Mesenchymal stem cell (in vitro differentiated cells and primary cell): ENCODE measurements around the gene DMBT1.
A peak's percentile ranks its signal among the peaks of the same experiment; 100 is the strongest.

ENCODE experiments used
- DNase-seq: peaks from one replicate; pipeline ENCODE4 v3.0.0-alpha.2; 2013
- H2AFZ ChIP-seq: one replicate; pipeline ENCODE4 v1.6.1; 2013; ENCODE audit warnings: low read depth, mild to moderate bottlenecking, control low read depth, inconsistent platforms, low read length, moderate library complexity
- H2AK5ac ChIP-seq: 2 replicates; pipeline ENCODE4 v1.6.1; 2013; ENCODE audit warnings: low read length, moderate library complexity, mild to moderate bottlenecking, inconsistent platforms; ENCODE audit not compliant: severe bottlenecking
- H2BK120ac ChIP-seq: one replicate; pipeline ENCODE4 v1.6.1; 2013; ENCODE audit warnings: low read depth, mild to moderate bottlenecking, inconsistent platforms, low read length, moderate library complexity
- H2BK12ac ChIP-seq, 2 experiments: one replicate each; pipeline ENCODE4 v1.6.1; 2013; ENCODE audit warnings: inconsistent platforms in 2 of 2, low read length in 2 of 2, mild to moderate bottlenecking in 2 of 2, moderate library complexity in 2 of 2, control low read depth in 1 of 2
- H2BK15ac ChIP-seq: one replicate; pipeline ENCODE4 v1.6.1; 2013; ENCODE audit warnings: mild to moderate bottlenecking, low read depth, inconsistent platforms; ENCODE audit not compliant: poor library complexity, severe bottlenecking
- H2BK5ac ChIP-seq: 2 replicates; pipeline ENCODE4 v1.6.1; 2013; ENCODE audit warnings: low read depth, mild to moderate bottlenecking, low read length, control low read depth, inconsistent platforms; ENCODE audit not compliant: poor library complexity, severe bottlenecking
- H3K14ac ChIP-seq, 2 experiments: one replicate each; pipeline ENCODE4 v1.6.1; 2013; ENCODE audit warnings: inconsistent platforms in 2 of 2, low read length in 2 of 2, control low read depth in 1 of 2, mild to moderate bottlenecking in 1 of 2, moderate library complexity in 1 of 2
- H3K18ac ChIP-seq, 2 experiments: one replicate each; pipeline ENCODE4 v1.6.1; 2013; ENCODE audit warnings: inconsistent platforms in 2 of 2, low read length in 2 of 2, control low read depth in 1 of 2, low read depth in 1 of 2, mild to moderate bottlenecking in 1 of 2
- H3K23ac ChIP-seq, 2 experiments: one replicate each; pipeline ENCODE4 v1.6.1; 2013; ENCODE audit warnings: inconsistent platforms in 2 of 2, low read length in 2 of 2, mild to moderate bottlenecking in 2 of 2, moderate library complexity in 2 of 2, control low read depth in 1 of 2
- H3K27ac ChIP-seq: 2 replicates; pipeline ENCODE4 v1.5.1; 2013; ENCODE audit warnings: mild to moderate bottlenecking, moderate library complexity, low read length, control low read depth, inconsistent platforms; ENCODE audit not compliant: poor library complexity, severe bottlenecking
- H3K27me3 ChIP-seq, 2 experiments: 2 replicates each; pipeline versions ENCODE4 v1.6.1 to v1.7.0; 2013; ENCODE audit warnings: low read length in 2 of 2, mild to moderate bottlenecking in 2 of 2, moderate library complexity in 2 of 2, control low read depth in 1 of 2, inconsistent platforms in 1 of 2; ENCODE audit not compliant: control insufficient read depth in 1 of 2, insufficient read depth in 1 of 2
- H3K36me3 ChIP-seq, 2 experiments: 2 replicates each; pipeline versions ENCODE4 v1.6.1 to v1.7.0; 2013; ENCODE audit warnings: low read length in 2 of 2, control low read depth in 1 of 2, inconsistent platforms in 1 of 2, low read depth in 1 of 2, mild to moderate bottlenecking in 1 of 2; ENCODE audit not compliant: insufficient read depth in 2 of 2, control insufficient read depth in 1 of 2
- H3K4ac ChIP-seq, 2 experiments: one replicate each; pipeline ENCODE4 v1.6.1; 2013; ENCODE audit warnings: inconsistent platforms in 2 of 2, low read length in 2 of 2, mild to moderate bottlenecking in 2 of 2, moderate library complexity in 2 of 2, control low read depth in 1 of 2, low read depth in 1 of 2
- H3K4me1 ChIP-seq: 2 replicates; pipeline ENCODE4 v1.6.1; 2013; ENCODE audit warnings: low read depth, low read length, control low read depth; ENCODE audit not compliant: control insufficient read depth, insufficient read depth
- H3K4me2 ChIP-seq: 2 replicates; pipeline ENCODE4 v1.6.1; 2013; ENCODE audit warnings: low read length, mild to moderate bottlenecking, inconsistent platforms; ENCODE audit not compliant: poor library complexity, severe bottlenecking
- H3K4me3 ChIP-seq, 2 experiments: 2 replicates each; pipeline versions ENCODE4 v1.5.1 to v1.7.0; 2013; ENCODE audit warnings: low read length in 2 of 2, mild to moderate bottlenecking in 2 of 2, control low read depth in 1 of 2, low read depth in 1 of 2; ENCODE audit not compliant: insufficient read depth in 1 of 2
- H3K79me1 ChIP-seq: replicated peaks from 2 replicates; pipeline ENCODE4 v1.6.1; 2013; ENCODE audit warnings: mild to moderate bottlenecking, control low read depth, low read length, inconsistent platforms; ENCODE audit not compliant: poor library complexity, severe bottlenecking
- H3K9ac ChIP-seq: 2 replicates; pipeline ENCODE4 v1.7.0; 2013; ENCODE audit warnings: mild to moderate bottlenecking, low read length, moderate library complexity
- H3K9me3 ChIP-seq: 2 replicates; pipeline ENCODE4 v1.7.0; 2013; ENCODE audit warnings: mild to moderate bottlenecking, low read length; ENCODE audit not compliant: control insufficient read depth
- H4K8ac ChIP-seq: one replicate; pipeline ENCODE4 v1.6.1; 2013; ENCODE audit warnings: inconsistent platforms, mild to moderate bottlenecking, low read length, moderate library complexity
- H4K91ac ChIP-seq: one replicate; pipeline ENCODE4 v1.6.1; 2013; ENCODE audit warnings: mild to moderate bottlenecking, low read length, inconsistent platforms
- WGBS: methylation state at CpG from one replicate; pipeline ENCODE4 v1.1.7; 2013; ENCODE audit warnings: mixed read lengths; 5-methylcytosine and 5-hydroxymethylcytosine counted together

Gene DMBT1

GRCh38 chr10:122515588-122516231 is 44.8 kb upstream of the DMBT1 start:
- no peak overlapping the region for H2BK12ac ChIP-seq
- no peak overlapping the region for H3K14ac ChIP-seq
- no peaks in the 10 kb centered on the region for H3K9me3 ChIP-seq
- no peak overlapping the region for H3K4me3 ChIP-seq
- no peak overlapping the region for H2BK15ac ChIP-seq
- no peak overlapping the region for H3K18ac ChIP-seq
- H3K36me3 ChIP-seq = peaks cover 9 to 82% of the 10 kb centered on the region in 2 experiments
- WGBS = 92% methylated on average over 16 of the region's 16 CpGs
- H2AK5ac ChIP-seq = no peak overlapping the region
- peaks cover 3% of the 10 kb centered on the region for H3K4me1 ChIP-seq
- DNase-seq = no peak
- H3K79me1 ChIP-seq = no peaks in the 10 kb centered on the region
- H3K4ac ChIP-seq = no peak overlapping the region
- H2BK5ac ChIP-seq = no peak overlapping the region
- no peak overlapping the region for H2AFZ ChIP-seq
- no peak overlapping the region for H3K4me2 ChIP-seq
- H3K9ac ChIP-seq = peak overlapping the region; percentile 51
- H3K23ac ChIP-seq = no peak overlapping the region
- H3K27ac ChIP-seq = no peak overlapping the region
- H4K91ac ChIP-seq = no peak overlapping the region
- H2BK120ac ChIP-seq = no peak overlapping the region
- H4K8ac ChIP-seq = no peak overlapping the region
- no peaks in the 10 kb centered on the region for H3K27me3 ChIP-seq

- Histone ChIP-seq H3K4me1 (peaks cover 10% of the 10 kb centered on the region), H2BK120ac (no peak overlapping the region), H2AK5ac (no peak overlapping the region), H3K23ac (no peak overlapping the region), H3K9me3 (no peaks in the 10 kb centered on the region), H3K27ac (no peak overlapping the region), H3K4ac (no peak overlapping the region), H2BK15ac (no peak overlapping the region), H3K4me3 (no peak overlapping the region), H3K79me1 (no peaks in the 10 kb centered on the region), H3K27me3 (no peaks in the 10 kb centered on the region), H2BK12ac (no peak overlapping the region), H2BK5ac (no peak overlapping the region), H3K4me2 (no peak overlapping the region), H4K91ac (no peak overlapping the region), H4K8ac (no peak overlapping the region), H3K14ac (no peak overlapping the region), H3K36me3 (peaks cover 6 to 74% of the 10 kb centered on the region in 2 experiments), H3K18ac (no peak overlapping the region), H3K9ac (no peak overlapping the region), H2AFZ (no peak overlapping the region)
- WGBS = 90% methylated on average over 4 of the region's 4 CpGs
- DNase-seq = no peak
Measured at GRCh38 chr10:122516734-122517133, 43.8 kb upstream of the DMBT1 start.

GRCh38 chr10:122519144-122519543 is 41.4 kb upstream of the DMBT1 start:
- Histone ChIP-seq H3K9ac (no peak overlapping the region), H3K79me1 (no peaks in the 10 kb centered on the region), H3K4me3 (no peak overlapping the region), H2AFZ (no peak overlapping the region), H3K18ac (no peak overlapping the region), H2BK120ac (no peak overlapping the region), H3K4ac (no peak overlapping the region), H2BK5ac (no peak overlapping the region), H3K27ac (no peak overlapping the region), H3K9me3 (no peaks in the 10 kb centered on the region), H3K36me3 (peaks cover 2 to 54% of the 10 kb centered on the region in 2 experiments), H2AK5ac (no peak overlapping the region), H3K4me1 (peaks cover 10% of the 10 kb centered on the region), H2BK15ac (no peak overlapping the region), H3K27me3 (peaks cover 0 to 4% of the 10 kb centered on the region in 2 experiments), H4K91ac (no peak overlapping the region), H3K23ac (no peak overlapping the region), H3K4me2 (no peak overlapping the region), H3K14ac (no peak overlapping the region), H4K8ac (no peak overlapping the region), H2BK12ac (no peak overlapping the region)
- no peak for DNase-seq
- 89% methylated on average over 6 of the region's 7 CpGs for WGBS

- Histone ChIP-seq H3K23ac (no peak overlapping the region), H3K9me3 (no peaks in the 10 kb centered on the region), H2AFZ (no peak overlapping the region), H3K4me2 (no peak overlapping the region), H3K9ac (no peak overlapping the region), H2BK120ac (no peak overlapping the region), H3K4me3 (no peak overlapping the region), H2BK15ac (no peak overlapping the region), H3K4me1 (peaks cover 10% of the 10 kb centered on the region), H2BK12ac (no peak overlapping the region), H2AK5ac (no peak overlapping the region), H3K27me3 (peaks cover 0 to 4% of the 10 kb centered on the region in 2 experiments), H3K36me3 (peaks cover 2 to 47% of the 10 kb centered on the region in 2 experiments), H3K4ac (no peak overlapping the region), H4K8ac (no peak overlapping the region), H4K91ac (no peak overlapping the region), H3K14ac (no peak overlapping the region), H2BK5ac (no peak overlapping the region), H3K79me1 (no peaks in the 10 kb centered on the region), H3K27ac (no peak overlapping the region), H3K18ac (no peak overlapping the region)
- 84% methylated on average over 15 of the region's 15 CpGs for WGBS
- DNase-seq = no peak
Measured at GRCh38 chr10:122519873-122520272, 40.7 kb upstream of the DMBT1 start.
